Psoas muscle (tissue), 8 donors: ENCODE measurements around the gene GPC6. TPM values are rescaled to one million over a fixed set of nuclear protein-coding genes. Genes with fewer than 3 reads are reported as not detected.

Source experiments
- ATAC-seq, 4 donors: fragments of 200-7000 bp; cut with Tn5 transposase; one replicate each; pipeline ENCODE4 v1.9.1; 2020; ENCODE audit warnings: moderate library complexity in 3 of 4, mild to moderate bottlenecking in 2 of 4
- DNase-seq, 2 donors: peaks; one replicate each; pipeline ENCODE4 v3.0.0-alpha.2; 2020
- H3K27ac ChIP-seq: fragments of 200-600 bp; one replicate; pipeline ENCODE4 v1.8.0; 2022
- H3K27me3 ChIP-seq, 3 donors: fragments of 200-600 bp in 1 of 3; one replicate each; pipeline versions ENCODE4 v1.6.1 to v1.8.0; 2013 to 2022; ENCODE audit warnings: low read length in 2 of 3, mild to moderate bottlenecking in 2 of 3, moderate library complexity in 1 of 3; ENCODE audit not compliant: insufficient read depth in 3 of 3
- H3K36me3 ChIP-seq, 2 donors: fragments of 200-600 bp in 1 of 2; one replicate each; pipeline versions ENCODE4 v1.6.1 to v1.8.0; 2013 to 2022; ENCODE audit warnings: low read depth in 1 of 2, mild to moderate bottlenecking in 1 of 2, moderate library complexity in 1 of 2; ENCODE audit not compliant: insufficient read depth in 1 of 2
- H3K4me1 ChIP-seq: fragments of 200-600 bp; one replicate; pipeline ENCODE4 v1.8.0; 2022
- H3K4me3 ChIP-seq: fragments of 200-600 bp; one replicate; pipeline ENCODE4 v1.8.0; 2022; ENCODE audit warnings: mild to moderate bottlenecking
- H3K9me3 ChIP-seq: fragments of 200-600 bp; one replicate; pipeline ENCODE4 v1.8.0; 2022
- CTCF ChIP-seq: fragments of 200-600 bp; IDR thresholded peaks from one replicate; pipeline ENCODE4 v1.8.0; 2022; ENCODE audit warnings: antibody characterized with exemption
- WGBS, 3 donors: extraction: QIAGEN DNeasy Blood & Tissue Kit; methylation state at CpG; one replicate each; pipeline versions ENCODE4 v1.1.6 to v1.1.7; 2013; 5-methylcytosine and 5-hydroxymethylcytosine counted together
- intact Hi-C, 2 donors: fragments of 100-400 bp; cut with DNase I; formaldehyde crosslinking; loops; one replicate each; pipeline versions ENCODE4 v1.11.0 to v1.14.2; 2022
- polyA plus RNA-seq, 3 donors: library from polyadenylated mRNA; stranded (reverse); fragments of 200-250 nt; gene quantifications; one replicate each; pipeline ENCODE4 v1.2.3, GENCODE V29; 2013
- total RNA-seq, 4 donors: library from RNA; stranded (reverse); fragmentation: NEBNext Ultra II Directional in 2 of 4; extraction: Animal tissue kit (Norgen Biotek cat#: 25700) in 2 of 4; gene quantifications; one replicate each; pipeline versions ENCODE4 v1.2.1 to v1.2.4, GENCODE V29; 2021 to 2023
- donor health status: healthy with polysubstance abuse.
- donor health status: DM: no; HTN: no; CAD: no; lungs with moderate emphysema.
- donor health status: Bipolar disorder and iron deficiency.
- donor health status: healthy.
- donor health status: DM: yes; HTN: yes; CAD: no.
- donor health status: DM: no; HTN: no; CAD: no.
- donor health status: DM: no; HTN: no; CAD: no.
- donor health status: DM: yes; HTN: yes; CAD: no.

Gene GPC6
- total and polyA plus RNA-seq, 7 donors: 0.07 to 3.7 (median 0.57) TPM

- no peaks in the 10 kb centered on the region for H3K36me3 ChIP-seq
- DNase-seq (no peak), ATAC-seq (no peak)
- H3K4me1 ChIP-seq: no peaks in the 10 kb centered on the region
- H3K27me3 ChIP-seq: no peaks in the 10 kb centered on the region
- intact Hi-C loops: no loop called here
- H3K9me3 ChIP-seq: no peaks in the 10 kb centered on the region
- no peak for TF ChIP-seq CTCF
- WGBS, 3 donors: 96 to 100% (median 96%) methylated on average over 2 of the region's 2 CpGs
- H3K27ac ChIP-seq: no peak overlapping the region
- no peak overlapping the region for H3K4me3 ChIP-seq
Measured at GRCh38 chr13:94319501-94319900, 1092.9 kb downstream of the GPC6 start.

DNA sequence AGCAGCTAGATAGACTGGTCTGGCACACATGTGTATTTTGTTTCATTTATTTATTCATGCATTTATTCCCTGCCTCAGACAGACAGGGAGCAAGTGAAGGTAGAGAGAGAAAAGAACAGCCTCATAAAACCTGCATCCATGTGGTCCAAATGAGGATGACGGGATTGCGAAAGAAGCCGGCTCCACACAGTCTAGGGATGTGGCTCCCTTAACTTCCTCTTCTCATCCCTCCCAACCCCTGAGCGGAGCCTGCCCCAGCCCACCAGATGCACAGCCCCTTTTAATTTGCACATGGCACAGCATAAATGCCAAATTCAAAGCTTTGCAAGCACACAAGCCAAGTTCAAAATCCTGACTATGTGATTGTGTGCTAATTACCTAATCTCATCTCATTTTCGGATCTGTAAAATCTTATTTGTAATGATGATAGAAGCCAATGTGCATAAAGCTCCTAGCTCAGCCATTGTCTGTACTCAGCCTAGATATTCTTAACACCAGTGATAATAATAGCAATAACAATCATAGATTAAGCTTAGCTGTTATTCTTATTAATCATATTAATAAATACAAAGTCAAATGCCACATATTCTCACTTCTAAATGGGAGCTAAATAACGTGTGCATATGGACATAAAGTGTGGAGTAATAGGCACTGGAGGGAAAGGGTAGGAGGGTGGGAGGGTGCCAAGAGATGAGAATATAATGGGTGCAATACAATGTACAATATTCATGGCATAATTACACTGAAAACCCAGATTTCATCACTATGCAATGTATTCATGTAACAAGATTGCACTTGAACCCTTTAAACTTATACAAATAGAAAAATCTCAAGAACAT, 1096.5 kb downstream of the GPC6 start:
- TF ChIP-seq CTCF: no peak
- WGBS, 3 donors: 79 to 91% (median 85%) methylated on average over 6 of the region's 6 CpGs
- Histone ChIP-seq H3K36me3 (no peaks in the 10 kb centered on the region), H3K9me3 (no peaks in the 10 kb centered on the region), H3K27me3 (no peaks in the 10 kb centered on the region), H3K4me1 (no peaks in the 10 kb centered on the region), H3K4me3 (no peak overlapping the region), H3K27ac (no peak overlapping the region)
- no peak for DNase-seq
- no peak for ATAC-seq
- intact Hi-C loops: no loop called here

- H3K27me3 ChIP-seq: no peaks in the 10 kb centered on the region
Measured at GRCh38 chr13:94323764-94324758, 1097.5 kb downstream of the GPC6 start.

More at GRCh38 chr13:94323764-94324758, 1097.5 kb downstream of the GPC6 start:
- Histone ChIP-seq H3K27ac (no peak overlapping the region), H3K4me1 (no peaks in the 10 kb centered on the region), H3K4me3 (no peak overlapping the region), H3K36me3 (no peaks in the 10 kb centered on the region), H3K9me3 (no peaks in the 10 kb centered on the region)
- TF ChIP-seq CTCF: no peak
- no peak for ATAC-seq
- WGBS, 3 donors: 75 to 87% (median 81%) methylated on average over 10 of the region's 10 CpGs
- intact Hi-C loops: no loop called here
- no peak for DNase-seq
